Stomach smooth muscle (tissue), 2 donors: ENCODE measurements around the gene CCNDBP1.
"Not testable (repeated sequence)": the region's sequence is repeated elsewhere in the genome, so short reads cannot be mapped to it uniquely, and the experiment has no call there.

Experiments
- H3K27ac ChIP-seq: one replicate; pipeline ENCODE4 v1.7.0; 2013; ENCODE audit warnings: mild to moderate bottlenecking, low read length, inconsistent platforms
- H3K27me3 ChIP-seq, 2 donors: one replicate each; pipeline ENCODE4 v1.7.0; 2013; ENCODE audit warnings: low read length in 2 of 2; ENCODE audit not compliant: insufficient read depth in 2 of 2, control insufficient read depth in 1 of 2
- H3K36me3 ChIP-seq, 2 donors: one replicate each; pipeline ENCODE4 v1.7.0; 2013; ENCODE audit warnings: low read length in 2 of 2; ENCODE audit not compliant: control insufficient read depth in 2 of 2, insufficient read depth in 2 of 2
- H3K4me1 ChIP-seq: one replicate; pipeline ENCODE4 v1.7.0; 2013; ENCODE audit warnings: low read length; ENCODE audit not compliant: control insufficient read depth, insufficient read depth
- H3K4me3 ChIP-seq, 2 donors: one replicate each; pipeline ENCODE4 v1.7.0; 2013; ENCODE audit warnings: low read length in 2 of 2
- H3K9ac ChIP-seq, 2 donors: one replicate each; pipeline ENCODE4 v1.7.0; 2013; ENCODE audit warnings: low read length in 2 of 2, mild to moderate bottlenecking in 1 of 2
- H3K9me3 ChIP-seq, 2 donors: one replicate each; pipeline ENCODE4 v1.7.0; 2013; ENCODE audit warnings: low read length in 2 of 2; ENCODE audit not compliant: control insufficient read depth in 2 of 2
- donor health status: healthy.
- donor health status: Pancreatic carcinoma.

CCNDBP1 gene

GRCh38 chr15:43185157-43186002 lies at the start of gene CCNDBP1:
Gene CCNDBP1 (plus strand): TSS chr15:43185403. CDS start chr15:43185499, 96 bp downstream.
- peaks cover 15% of the 10 kb centered on the region for H3K4me1 ChIP-seq
- peak within 1 kb of the TSS; percentile 77 to 89 for H3K9ac ChIP-seq
- peaks cover 9 to 12% of the 10 kb centered on the region in 2 donors for H3K36me3 ChIP-seq
- H3K9me3 ChIP-seq = no peaks in the 10 kb centered on the region
- peak within 1 kb of the TSS; percentile 77 for H3K27ac ChIP-seq
- H3K4me3 ChIP-seq = peak within 1 kb of the TSS; percentile 78 to 89
- no peaks in the 10 kb centered on the region for H3K27me3 ChIP-seq

GRCh38 chr15:43143203-43143941 lies 41.8 kb upstream of the CCNDBP1 start:
- H3K27me3 ChIP-seq = no peaks in the 10 kb centered on the region
- no peak overlapping the region for H3K9ac ChIP-seq
- H3K9me3 ChIP-seq = peaks cover 0 to 5% of the 10 kb centered on the region in 2 donors
- H3K36me3 ChIP-seq = peaks cover 23 to 35% of the 10 kb centered on the region in 2 donors
- no peaks in the 10 kb centered on the region for H3K4me1 ChIP-seq
- H3K27ac ChIP-seq = no peak overlapping the region
- H3K4me3 ChIP-seq = no peak overlapping the region

- peaks cover 0 to 5% of the 10 kb centered on the region in 2 donors for H3K9me3 ChIP-seq
- H3K27ac ChIP-seq = no peak overlapping the region
- H3K27me3 ChIP-seq = no peaks in the 10 kb centered on the region
- H3K36me3 ChIP-seq = peaks cover 16 to 25% of the 10 kb centered on the region in 2 donors
- H3K9ac ChIP-seq = no peak overlapping the region
- H3K4me3 ChIP-seq = no peak overlapping the region
- H3K4me1 ChIP-seq = no peaks in the 10 kb centered on the region
These were observed 40.7 kb upstream of the CCNDBP1 start for GRCh38 chr15:43144512-43144911.

GRCh38 chr15:43146184-43146583 lies 39.0 kb upstream of the CCNDBP1 start:
- Histone ChIP-seq H3K36me3 (peaks cover 11 to 16% of the 10 kb centered on the region in 2 donors), H3K4me3 (no peak overlapping the region), H3K9ac (no peak overlapping the region), H3K27ac (no peak overlapping the region), H3K4me1 (no peaks in the 10 kb centered on the region), H3K27me3 (no peaks in the 10 kb centered on the region), H3K9me3 (peaks cover 0 to 1% of the 10 kb centered on the region in 2 donors)

GRCh38 chr15:43150191-43150929 lies 34.8 kb upstream of the CCNDBP1 start:
- no peaks in the 10 kb centered on the region for H3K9me3 ChIP-seq
- H3K27me3 ChIP-seq = no peaks in the 10 kb centered on the region
- H3K4me3 ChIP-seq = no peak overlapping the region
- H3K9ac ChIP-seq = no peak overlapping the region
- no peak overlapping the region for H3K27ac ChIP-seq
- H3K36me3 ChIP-seq = peaks cover 27 to 34% of the 10 kb centered on the region in 2 donors
- H3K4me1 ChIP-seq = no peaks in the 10 kb centered on the region

GRCh38 chr15:43151688-43152087 lies 33.5 kb upstream of the CCNDBP1 start:
- Histone ChIP-seq H3K9me3 (no peaks in the 10 kb centered on the region), H3K4me1 (no peaks in the 10 kb centered on the region), H3K27ac (no peak overlapping the region), H3K36me3 (peaks cover 26 to 29% of the 10 kb centered on the region in 2 donors), H3K4me3 (no peak overlapping the region), H3K27me3 (no peaks in the 10 kb centered on the region), H3K9ac (no peak overlapping the region)

GRCh38 chr15:43153269-43153668 lies 31.9 kb upstream of the CCNDBP1 start:
- Histone ChIP-seq H3K9me3 (no peaks in the 10 kb centered on the region), H3K36me3 (peaks cover 29 to 33% of the 10 kb centered on the region in 2 donors), H3K27me3 (no peaks in the 10 kb centered on the region), H3K4me3 (no peak overlapping the region), H3K27ac (no peak overlapping the region), H3K9ac (no peak overlapping the region), H3K4me1 (no peaks in the 10 kb centered on the region)

GRCh38 chr15:43165801-43166325 lies 19.3 kb upstream of the CCNDBP1 start:
- Histone ChIP-seq H3K9ac (no peak overlapping the region), H3K9me3 (no peaks in the 10 kb centered on the region), H3K4me1 (peaks cover 15% of the 10 kb centered on the region), H3K36me3 (peaks cover 6 to 9% of the 10 kb centered on the region in 2 donors), H3K27ac (no peak overlapping the region), H3K4me3 (no peak overlapping the region), H3K27me3 (no peaks in the 10 kb centered on the region)

GRCh38 chr15:43167261-43167660 lies 17.9 kb upstream of the CCNDBP1 start:
- H3K27me3 ChIP-seq, H3K27ac ChIP-seq, H3K4me3 ChIP-seq, H3K9me3 ChIP-seq, H3K9ac ChIP-seq: not testable (repeated sequence)
- Histone ChIP-seq H3K4me1 (peaks cover 15% of the 10 kb centered on the region), H3K36me3 (peaks cover 3 to 10% of the 10 kb centered on the region in 2 donors)
